K562 (cell line): ENCODE data around the gene CRKL. TPM values are rescaled to one million over a fixed set of nuclear protein-coding genes. Genes with fewer than 3 reads are reported as not detected.
A peak's percentile ranks its signal among the peaks of the same experiment; 100 is the strongest.

Experiments used
- BMI1 ChIP-seq: fragments of 150-350 bp; IDR thresholded peaks from 2 replicates; pipeline ENCODE4 v1.6.1; 2014; ENCODE audit warnings: low read length
- GATA2 ChIP-seq: sonication (generic); formaldehyde crosslinking; IDR thresholded peaks from 2 replicates; pipeline ENCODE4 v1.4.0; 2020; ENCODE audit warnings: mild to moderate bottlenecking, missing genetic modification reagents
- HIVEP1 ChIP-seq: fragments of 250-450 bp; sonication (Bioruptor Pico); IDR thresholded peaks from 2 replicates; pipeline ENCODE4 v1.4.0; 2020; ENCODE audit warnings: mild to moderate bottlenecking
- NEUROD1 ChIP-seq: fragments of 150-350 bp; IDR thresholded peaks from 2 replicates; pipeline ENCODE4 v1.6.1; 2014; ENCODE audit warnings: borderline replicate concordance, low read length, low read depth; ENCODE audit not compliant: partially characterized antibody
- ZBTB17 ChIP-seq: fragments of 450-650 bp; formaldehyde crosslinking; IDR thresholded peaks from 2 replicates; pipeline ENCODE4 v1.4.0; 2020; ENCODE audit warnings: mild to moderate bottlenecking
- polyA plus RNA-seq, 8 experiments: library from polyadenylated mRNA; depleted of rRNA in 4 of 8; stranded (reverse) in 5 of 8; unstranded in 3 of 8; fragments of >200 nt; fragmentation: Nextera tagmentation in 2 of 8; fragmentation: Illumina TruSeq in 1 of 8; extraction: Ambion mirVana in 2 of 8; extraction: Trizol in 1 of 8; gene quantifications; 2 replicates each; pipeline versions ENCODE4 v1.2.1 to v1.2.3, GENCODE V29; 2011 to 2014; ENCODE audit warnings: inconsistent platforms in 1 of 8, missing spikeins in 1 of 8
- total RNA-seq, 7 experiments: library from RNA; depleted of rRNA in 6 of 7; stranded (reverse); fragments of >200 nt in 6 of 7; fragmentation: Illumina TruSeq in 2 of 7; extraction: Trizol in 2 of 7; gene quantifications; 2 replicates each; pipeline versions ENCODE4 v1.2.1 to v1.2.3, GENCODE V29; 2011 to 2021; ENCODE audit warnings: low replicate concordance in 1 of 7
- TF ChIP-seq, protein P1 (sequence below), 2 experiments: fragments of 450-650 bp in 1 of 2; sonication (generic) in 1 of 2; formaldehyde crosslinking; conservative IDR thresholded peaks; 2 replicates each; pipeline versions ENCODE4 v1.4.0 to v1.8.1; 2020 to 2022; ENCODE audit warnings: mild to moderate bottlenecking in 1 of 2, missing genetic modification reagents in 1 of 2
- TF ChIP-seq, protein P2 (sequence below): fragments of 250-450 bp; sonication (Bioruptor Pico); IDR thresholded peaks from 2 replicates; pipeline ENCODE4 v1.4.0; 2020; ENCODE audit warnings: mild to moderate bottlenecking, moderate library complexity
- TF ChIP-seq, protein P3 (sequence below): fragments of 250-450 bp; sonication (Bioruptor Pico); IDR thresholded peaks from 2 replicates; pipeline ENCODE4 v1.5.0; 2021
- TF ChIP-seq, protein P4 (sequence below), 2 experiments: fragments of 450-650 bp in 1 of 2; sonication (generic) in 1 of 2; formaldehyde crosslinking in 1 of 2; IDR thresholded peaks; 2 replicates each; pipeline versions ENCODE4 v1.7.1 to v1.9.0; 2016 to 2022; ENCODE audit warnings: inconsistent platforms in 1 of 2, mild to moderate bottlenecking in 1 of 2, missing genetic modification reagents in 1 of 2

The CRKL gene
- total and polyA plus RNA-seq, 9 of the 15 experiments (the other 6 are each of a cell fraction or from before 2014, with no cell fraction given), result 100 to 263 (median 124) TPM

DNA sequence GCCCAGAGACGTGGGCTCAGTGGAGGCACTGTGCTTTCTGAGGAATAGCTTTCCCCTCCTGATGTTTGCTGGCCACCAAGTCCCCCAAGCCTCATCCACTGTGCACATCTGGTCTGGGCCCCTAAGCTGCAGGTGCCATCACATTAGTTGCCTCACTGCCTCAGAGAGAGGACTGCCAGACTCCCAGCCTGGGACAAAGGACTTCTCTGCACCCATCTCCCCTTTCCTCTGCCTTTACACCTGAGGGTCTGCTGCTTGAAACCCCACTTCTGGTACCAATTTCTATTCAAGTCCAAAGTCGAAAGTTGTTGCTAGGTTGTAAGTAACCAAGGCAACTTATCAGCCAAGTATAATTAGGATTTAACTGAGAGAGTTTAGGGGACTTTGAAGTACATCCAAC is 61.2 kb downstream of the CRKL start (continued):
- TF ChIP-seq NEUROD1, result no peak
- TF ChIP-seq ZBTB17 (CRISPR knock-in tag), result no peak
- TF ChIP-seq, protein P1, sequence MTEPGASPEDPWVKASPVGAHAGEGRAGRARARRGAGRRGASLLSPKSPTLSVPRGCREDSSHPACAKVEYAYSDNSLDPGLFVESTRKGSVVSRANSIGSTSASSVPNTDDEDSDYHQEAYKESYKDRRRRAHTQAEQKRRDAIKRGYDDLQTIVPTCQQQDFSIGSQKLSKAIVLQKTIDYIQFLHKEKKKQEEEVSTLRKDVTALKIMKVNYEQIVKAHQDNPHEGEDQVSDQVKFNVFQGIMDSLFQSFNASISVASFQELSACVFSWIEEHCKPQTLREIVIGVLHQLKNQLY (CRISPR knock-in tag; conservative IDR thresholded peaks at IDR 0.05), result no peak
- TF ChIP-seq HIVEP1 (CRISPR knock-in tag), result 0 out of 2 replicates have a peak, but pooled peaks have one; percentile 66
- TF ChIP-seq, protein P2, sequence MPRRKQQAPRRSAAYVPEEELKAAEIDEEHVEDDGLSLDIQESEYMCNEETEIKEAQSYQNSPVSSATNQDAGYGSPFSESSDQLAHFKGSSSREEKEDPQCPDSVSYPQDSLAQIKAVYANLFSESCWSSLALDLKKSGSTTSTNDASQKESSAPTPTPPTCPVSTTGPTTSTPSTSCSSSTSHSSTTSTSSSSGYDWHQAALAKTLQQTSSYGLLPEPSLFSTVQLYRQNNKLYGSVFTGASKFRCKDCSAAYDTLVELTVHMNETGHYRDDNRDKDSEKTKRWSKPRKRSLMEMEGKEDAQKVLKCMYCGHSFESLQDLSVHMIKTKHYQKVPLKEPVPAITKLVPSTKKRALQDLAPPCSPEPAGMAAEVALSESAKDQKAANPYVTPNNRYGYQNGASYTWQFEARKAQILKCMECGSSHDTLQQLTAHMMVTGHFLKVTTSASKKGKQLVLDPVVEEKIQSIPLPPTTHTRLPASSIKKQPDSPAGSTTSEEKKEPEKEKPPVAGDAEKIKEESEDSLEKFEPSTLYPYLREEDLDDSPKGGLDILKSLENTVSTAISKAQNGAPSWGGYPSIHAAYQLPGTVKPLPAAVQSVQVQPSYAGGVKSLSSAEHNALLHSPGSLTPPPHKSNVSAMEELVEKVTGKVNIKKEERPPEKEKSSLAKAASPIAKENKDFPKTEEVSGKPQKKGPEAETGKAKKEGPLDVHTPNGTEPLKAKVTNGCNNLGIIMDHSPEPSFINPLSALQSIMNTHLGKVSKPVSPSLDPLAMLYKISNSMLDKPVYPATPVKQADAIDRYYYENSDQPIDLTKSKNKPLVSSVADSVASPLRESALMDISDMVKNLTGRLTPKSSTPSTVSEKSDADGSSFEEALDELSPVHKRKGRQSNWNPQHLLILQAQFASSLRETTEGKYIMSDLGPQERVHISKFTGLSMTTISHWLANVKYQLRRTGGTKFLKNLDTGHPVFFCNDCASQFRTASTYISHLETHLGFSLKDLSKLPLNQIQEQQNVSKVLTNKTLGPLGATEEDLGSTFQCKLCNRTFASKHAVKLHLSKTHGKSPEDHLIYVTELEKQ (CRISPR knock-in tag), result no peak
- TF ChIP-seq BMI1, result no peak
- TF ChIP-seq, protein P3, sequence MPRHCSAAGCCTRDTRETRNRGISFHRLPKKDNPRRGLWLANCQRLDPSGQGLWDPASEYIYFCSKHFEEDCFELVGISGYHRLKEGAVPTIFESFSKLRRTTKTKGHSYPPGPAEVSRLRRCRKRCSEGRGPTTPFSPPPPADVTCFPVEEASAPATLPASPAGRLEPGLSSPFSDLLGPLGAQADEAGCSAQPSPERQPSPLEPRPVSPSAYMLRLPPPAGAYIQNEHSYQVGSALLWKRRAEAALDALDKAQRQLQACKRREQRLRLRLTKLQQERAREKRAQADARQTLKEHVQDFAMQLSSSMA, result no peak
- TF ChIP-seq, protein P4, sequence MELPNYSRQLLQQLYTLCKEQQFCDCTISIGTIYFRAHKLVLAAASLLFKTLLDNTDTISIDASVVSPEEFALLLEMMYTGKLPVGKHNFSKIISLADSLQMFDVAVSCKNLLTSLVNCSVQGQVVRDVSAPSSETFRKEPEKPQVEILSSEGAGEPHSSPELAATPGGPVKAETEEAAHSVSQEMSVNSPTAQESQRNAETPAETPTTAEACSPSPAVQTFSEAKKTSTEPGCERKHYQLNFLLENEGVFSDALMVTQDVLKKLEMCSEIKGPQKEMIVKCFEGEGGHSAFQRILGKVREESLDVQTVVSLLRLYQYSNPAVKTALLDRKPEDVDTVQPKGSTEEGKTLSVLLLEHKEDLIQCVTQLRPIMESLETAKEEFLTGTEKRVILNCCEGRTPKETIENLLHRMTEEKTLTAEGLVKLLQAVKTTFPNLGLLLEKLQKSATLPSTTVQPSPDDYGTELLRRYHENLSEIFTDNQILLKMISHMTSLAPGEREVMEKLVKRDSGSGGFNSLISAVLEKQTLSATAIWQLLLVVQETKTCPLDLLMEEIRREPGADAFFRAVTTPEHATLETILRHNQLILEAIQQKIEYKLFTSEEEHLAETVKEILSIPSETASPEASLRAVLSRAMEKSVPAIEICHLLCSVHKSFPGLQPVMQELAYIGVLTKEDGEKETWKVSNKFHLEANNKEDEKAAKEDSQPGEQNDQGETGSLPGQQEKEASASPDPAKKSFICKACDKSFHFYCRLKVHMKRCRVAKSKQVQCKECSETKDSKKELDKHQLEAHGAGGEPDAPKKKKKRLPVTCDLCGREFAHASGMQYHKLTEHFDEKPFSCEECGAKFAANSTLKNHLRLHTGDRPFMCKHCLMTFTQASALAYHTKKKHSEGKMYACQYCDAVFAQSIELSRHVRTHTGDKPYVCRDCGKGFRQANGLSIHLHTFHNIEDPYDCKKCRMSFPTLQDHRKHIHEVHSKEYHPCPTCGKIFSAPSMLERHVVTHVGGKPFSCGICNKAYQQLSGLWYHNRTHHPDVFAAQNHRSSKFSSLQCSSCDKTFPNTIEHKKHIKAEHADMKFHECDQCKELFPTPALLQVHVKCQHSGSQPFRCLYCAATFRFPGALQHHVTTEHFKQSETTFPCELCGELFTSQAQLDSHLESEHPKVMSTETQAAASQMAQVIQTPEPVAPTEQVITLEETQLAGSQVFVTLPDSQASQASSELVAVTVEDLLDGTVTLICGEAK (IDR thresholded peaks at IDR 0.05), result no peak
- TF ChIP-seq, protein P4 (CRISPR knock-in tag; IDR thresholded peaks at IDR 0.05), result no peak
- TF ChIP-seq GATA2 (CRISPR knock-in tag), result no peak
